HG03378 (cell line): Measurements from ENCODE around the gene IFT88.

Source experiments
- ATAC-seq: cut with Tn5 transposase; IDR thresholded peaks from one replicate; pipeline ENCODE4 v1.9.1; 2021; ENCODE audit warnings: mild to moderate bottlenecking, moderate library complexity; ENCODE audit not compliant: unreplicated experiment

Gene IFT88

DNA sequence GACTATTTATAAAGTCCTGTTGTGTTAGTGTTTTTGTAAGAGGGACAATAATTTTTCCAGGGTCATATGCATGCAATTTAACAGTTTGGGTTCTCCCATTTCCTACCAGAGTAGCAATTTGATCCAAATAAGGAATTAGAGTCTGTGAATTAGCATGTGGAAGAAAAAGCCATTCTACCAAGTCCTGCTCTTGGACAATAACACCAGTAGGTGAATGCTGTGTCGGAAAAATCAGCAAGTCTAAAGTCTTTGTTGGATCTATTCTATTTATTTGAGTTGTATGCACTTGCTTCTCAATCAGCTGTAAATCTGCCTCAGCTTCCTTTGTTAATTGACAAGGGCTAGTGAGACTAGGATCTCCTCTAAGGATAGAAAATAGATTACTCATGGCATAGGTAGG lies 115.1 kb downstream of the IFT88 start:
- no peak for ATAC-seq

DNA sequence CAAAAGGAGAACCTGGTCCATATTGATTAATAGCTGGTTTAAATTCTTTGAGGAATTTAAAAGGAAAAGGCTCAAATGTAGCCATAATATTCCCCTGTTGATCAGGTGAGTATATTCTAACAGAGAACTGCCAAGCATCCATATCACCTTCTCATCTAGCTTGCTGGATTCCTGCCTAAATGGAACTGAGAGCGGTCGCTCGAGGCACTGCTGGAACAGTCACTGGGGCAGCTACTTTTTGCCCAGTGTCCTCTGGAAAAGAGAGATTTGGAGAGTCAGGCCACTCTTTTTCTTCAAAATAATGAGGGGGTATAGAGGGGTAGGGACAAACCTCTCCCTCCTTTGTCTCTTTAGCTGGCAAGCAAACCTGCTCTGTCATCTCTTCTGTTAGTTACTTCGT lies 117.1 kb downstream of the IFT88 start:
- ATAC-seq = no peak

- ATAC-seq = no peak
Measured at GRCh38 chr13:20684546-20684945, 117.6 kb downstream of the IFT88 start.

DNA sequence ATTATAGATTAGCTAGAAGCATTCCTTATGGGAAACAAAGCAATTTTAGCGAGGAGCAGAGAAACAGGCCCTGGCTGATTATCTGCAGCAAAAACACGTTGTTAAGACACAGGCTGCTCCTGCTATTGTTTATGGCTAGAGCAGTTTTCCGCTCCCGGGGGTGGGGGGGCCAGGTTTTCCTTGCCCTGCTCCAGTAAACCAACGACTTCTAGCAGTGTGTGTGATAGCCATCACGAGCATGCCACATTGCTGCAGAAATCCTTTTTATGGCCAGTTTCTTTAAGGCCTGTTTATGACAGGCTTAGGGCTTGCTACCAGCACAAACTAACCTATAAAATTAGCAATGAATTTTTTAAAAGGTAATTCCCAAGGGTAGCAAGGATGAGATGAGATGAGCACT lies 118.1 kb downstream of the IFT88 start:
- no peak for ATAC-seq

DNA sequence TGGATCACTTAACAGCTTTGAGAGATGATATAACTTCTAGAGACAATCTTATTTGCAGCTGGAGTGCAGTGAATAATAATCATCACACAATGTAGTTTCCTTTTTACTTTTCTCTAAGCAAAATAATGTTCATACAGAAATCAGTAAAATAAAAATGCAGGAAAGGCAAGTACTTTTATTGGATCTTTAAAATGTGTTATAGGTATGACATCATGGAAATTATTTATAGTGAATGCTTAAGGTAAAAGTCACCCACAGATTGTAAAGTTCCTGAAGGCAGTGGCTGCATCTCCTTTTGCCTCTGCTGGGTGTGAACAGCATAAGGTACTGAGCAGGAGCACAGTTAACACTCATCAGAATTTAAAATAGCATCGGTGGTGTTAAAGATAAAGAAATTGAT lies 119.2 kb downstream of the IFT88 start:
- no peak for ATAC-seq

- ATAC-seq = no peak
Measured at GRCh38 chr13:20686863-20687579, 120.1 kb downstream of the IFT88 start.

- no peak for ATAC-seq
Measured at GRCh38 chr13:20689291-20689690, 122.3 kb downstream of the IFT88 start.

DNA sequence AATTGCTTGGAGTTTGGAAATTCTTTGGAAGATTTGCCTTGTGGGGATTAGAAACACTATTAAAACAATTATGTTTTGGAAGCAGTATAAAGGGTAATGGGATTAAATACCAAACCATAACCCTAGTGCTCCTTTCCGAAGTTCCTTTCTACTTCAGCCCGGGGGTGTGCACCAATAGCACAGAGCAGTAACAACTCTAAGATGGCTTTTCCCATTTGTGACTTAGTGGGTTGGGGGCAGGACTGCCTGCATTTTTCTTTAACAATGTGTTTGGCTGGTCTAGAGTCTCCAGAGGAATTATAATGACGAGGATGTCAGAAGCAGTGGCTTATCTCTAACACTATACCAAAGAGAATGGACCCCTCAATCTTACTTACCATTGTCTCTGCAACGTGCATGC lies 124.7 kb downstream of the IFT88 start:
- no peak for ATAC-seq

DNA sequence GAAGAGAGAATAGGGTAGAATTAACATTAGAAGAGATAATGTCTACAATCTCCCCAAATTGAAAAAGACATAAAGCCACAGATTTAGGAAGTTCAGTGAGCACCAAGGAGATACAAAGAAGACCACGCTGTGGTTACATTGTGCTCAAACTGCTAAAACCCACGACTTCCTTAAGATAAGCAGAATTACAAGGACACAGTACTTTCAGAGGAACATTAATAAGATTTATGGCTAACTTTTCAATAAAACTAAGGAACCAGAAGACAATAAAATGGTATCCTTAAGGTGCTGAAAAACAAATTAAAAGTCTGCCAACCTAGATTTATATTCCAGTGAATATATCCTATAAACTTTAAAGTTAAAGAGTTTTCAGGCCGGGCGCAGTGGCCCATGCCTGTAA lies 129.1 kb downstream of the IFT88 start:
- ATAC-seq = no peak

DNA sequence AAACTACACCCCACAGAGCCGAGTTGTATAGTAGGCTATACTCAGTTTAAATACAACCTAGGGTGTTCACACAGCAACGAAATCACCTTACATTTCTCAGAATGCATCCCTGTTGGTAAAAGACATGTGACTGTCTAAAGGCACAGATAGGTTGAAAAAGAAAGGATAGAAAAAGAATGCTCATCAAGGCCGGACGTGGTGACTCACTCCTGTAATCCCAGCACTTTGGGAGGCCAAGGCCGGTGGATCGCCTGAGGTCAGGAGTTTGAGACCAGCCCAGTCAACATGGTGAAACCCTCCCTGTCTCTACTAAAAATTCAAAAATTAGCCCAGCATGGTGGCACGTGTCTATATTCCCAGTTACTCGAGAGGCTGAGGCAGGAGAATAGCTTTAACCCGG lies 132.8 kb downstream of the IFT88 start:
- no peak for ATAC-seq

DNA sequence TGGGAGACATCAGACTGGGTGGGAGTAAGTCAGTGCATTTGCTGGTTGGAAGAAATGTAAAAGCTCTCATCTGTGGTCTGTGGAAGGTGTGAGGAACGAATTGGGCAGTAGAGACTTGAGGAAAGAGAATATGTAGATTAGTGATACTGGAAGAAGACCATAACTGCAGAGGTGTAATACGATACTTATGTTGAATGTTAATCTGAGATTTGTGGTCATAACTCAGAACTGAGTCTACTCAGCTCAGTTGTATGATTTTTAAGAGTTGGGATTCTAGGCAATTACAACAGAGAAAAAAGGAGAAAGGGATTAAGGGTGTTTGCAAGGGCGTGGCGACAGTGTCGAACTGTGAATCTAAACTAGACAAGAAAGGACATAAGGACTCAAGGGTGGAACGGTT lies 133.3 kb downstream of the IFT88 start:
- no peak for ATAC-seq

DNA sequence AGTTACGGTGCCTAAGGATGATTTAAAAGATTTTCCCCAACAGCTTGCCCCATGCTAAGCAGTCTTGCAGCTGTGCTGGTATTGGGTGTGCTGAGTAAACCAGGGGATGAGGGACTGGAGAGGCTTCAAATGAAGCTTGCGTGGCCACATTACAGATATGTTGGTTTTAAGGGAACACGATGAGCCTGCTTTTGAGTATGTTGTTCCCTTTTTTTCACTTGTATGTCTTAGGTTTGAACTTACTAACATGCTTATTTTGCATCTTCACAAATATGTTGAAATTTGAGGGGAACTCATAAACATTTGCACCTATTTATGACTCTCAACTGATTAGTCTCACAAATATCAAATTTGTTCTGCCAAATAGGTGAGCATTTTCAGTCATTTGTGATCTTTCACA lies 134.5 kb downstream of the IFT88 start:
- no peak for ATAC-seq

- no peak for ATAC-seq
Measured at GRCh38 chr13:20702530-20702914, 135.6 kb downstream of the IFT88 start.

GRCh38 chr13:20702915-20703779 lies 136.2 kb downstream of the IFT88 start, which contains the start of gene IL17D:
TSS of gene IL17D (plus strand) at chr13:20703699. CDS start at chr13:20704002, 303 bp downstream.
- ATAC-seq = peak; percentile 3

DNA sequence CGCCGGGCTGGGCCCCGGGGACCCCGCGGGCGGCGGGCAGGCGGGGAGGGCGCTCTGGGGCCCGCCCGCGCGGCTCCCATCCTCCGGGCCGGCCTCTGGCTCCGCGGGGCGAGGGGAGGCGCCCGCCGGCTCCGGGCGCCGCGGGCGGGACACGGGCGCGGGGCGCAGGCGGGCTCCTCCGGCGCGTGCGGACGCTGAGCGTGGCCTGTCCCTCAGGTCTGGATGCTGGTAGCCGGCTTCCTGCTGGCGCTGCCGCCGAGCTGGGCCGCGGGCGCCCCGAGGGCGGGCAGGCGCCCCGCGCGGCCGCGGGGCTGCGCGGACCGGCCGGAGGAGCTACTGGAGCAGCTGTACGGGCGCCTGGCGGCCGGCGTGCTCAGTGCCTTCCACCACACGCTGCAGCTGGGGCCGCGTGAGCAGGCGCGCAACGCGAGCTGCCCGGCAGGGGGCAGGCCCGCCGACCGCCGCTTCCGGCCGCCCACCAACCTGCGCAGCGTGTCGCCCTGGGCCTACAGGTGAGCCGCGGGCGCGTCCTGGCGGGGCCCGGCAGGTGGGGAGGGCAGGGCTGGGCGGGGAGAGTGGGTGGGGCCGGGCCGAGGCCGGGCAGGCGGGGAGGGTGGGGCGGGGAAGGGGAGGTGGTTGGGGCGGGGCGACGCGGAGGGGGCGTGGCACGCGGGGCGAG lies 137.0 kb downstream of the IFT88 start:
- ATAC-seq = peak; percentile 64

DNA sequence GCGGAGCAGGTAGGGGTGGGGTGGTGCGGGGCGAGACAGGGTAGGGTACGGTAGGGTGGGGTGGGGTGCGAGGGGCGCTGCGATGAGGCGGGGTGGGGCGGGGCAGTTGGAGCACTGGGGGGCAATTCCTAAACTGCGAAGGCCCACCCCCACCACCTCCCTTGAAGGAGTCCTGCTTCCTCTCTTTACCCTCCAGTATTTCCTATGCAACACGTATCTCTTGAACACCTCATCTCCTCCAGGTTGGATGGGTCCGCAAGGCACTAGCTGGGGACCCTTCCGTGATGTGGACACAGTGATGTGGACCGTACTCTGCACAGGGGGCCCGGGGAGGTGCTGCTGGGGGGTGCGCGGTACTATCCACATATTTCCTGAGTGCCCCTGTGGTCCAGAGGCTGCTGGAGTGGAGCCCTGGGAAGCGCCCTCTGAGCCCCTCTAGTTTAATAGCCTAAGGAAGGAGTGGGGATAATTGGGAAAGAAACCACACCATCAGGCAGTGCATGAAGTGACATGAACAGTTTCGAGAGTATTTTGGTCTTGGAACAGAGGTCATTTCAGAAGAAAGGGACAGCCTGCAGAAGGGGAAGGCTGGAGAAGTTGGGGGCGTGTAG lies 137.6 kb downstream of the IFT88 start:
- ATAC-seq = no peak

DNA sequence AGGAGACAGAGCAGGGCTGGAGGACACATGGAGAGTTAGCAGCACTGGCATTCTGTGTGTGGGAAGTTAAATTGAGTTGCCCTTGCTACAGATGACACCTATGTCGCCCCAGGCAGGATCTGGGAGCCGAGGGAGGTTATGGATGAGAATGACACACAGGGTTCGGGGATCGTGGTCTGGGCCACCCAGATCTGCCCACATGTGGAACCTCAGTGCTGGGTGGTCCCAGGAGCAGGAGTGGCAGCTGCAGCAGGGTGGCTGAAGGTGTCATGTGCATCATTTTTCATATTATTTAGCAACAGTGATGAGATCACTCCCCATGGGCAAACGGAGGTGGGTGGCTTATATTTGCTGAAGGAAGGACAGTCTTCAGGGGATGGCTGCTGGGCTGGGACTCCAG lies 139.7 kb downstream of the IFT88 start:
- no peak for ATAC-seq

DNA sequence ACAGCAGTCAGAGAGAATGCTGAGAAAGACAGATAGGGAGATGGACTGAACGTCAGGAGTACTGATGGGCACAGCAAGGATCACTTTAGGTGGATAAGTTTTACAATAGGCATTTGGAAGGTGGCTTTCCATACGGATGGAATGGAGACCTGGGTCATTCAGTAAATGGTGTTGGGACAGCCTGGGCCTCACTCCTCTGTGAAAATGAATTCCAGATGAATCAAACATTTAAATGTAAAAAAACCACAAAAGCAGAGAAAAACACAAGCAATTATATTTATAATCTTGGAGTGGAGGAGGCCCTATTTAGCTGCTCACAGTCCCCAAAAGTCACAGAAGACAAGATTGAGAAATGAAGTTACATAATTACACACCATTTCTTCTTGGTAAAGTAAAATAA lies 141.3 kb downstream of the IFT88 start:
- ATAC-seq = no peak

DNA sequence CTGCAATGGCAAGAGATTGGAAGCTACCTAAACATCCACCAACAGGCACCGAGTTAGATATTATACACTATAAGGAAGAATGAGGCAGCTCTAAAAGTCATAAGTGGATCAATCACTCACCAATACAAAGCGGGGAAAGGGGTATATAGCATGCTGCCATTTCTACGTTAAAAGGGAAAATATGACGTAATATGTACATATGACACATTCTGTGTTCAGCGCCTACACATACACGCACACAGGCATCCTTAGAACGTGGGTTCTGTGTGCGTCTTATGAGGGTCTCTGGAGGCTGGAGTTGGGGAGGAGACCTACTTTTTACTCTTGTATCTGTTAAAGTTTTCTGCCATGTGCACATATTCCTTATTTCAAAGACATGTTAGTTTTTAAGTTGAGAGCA lies 142.4 kb downstream of the IFT88 start:
- ATAC-seq = no peak

DNA sequence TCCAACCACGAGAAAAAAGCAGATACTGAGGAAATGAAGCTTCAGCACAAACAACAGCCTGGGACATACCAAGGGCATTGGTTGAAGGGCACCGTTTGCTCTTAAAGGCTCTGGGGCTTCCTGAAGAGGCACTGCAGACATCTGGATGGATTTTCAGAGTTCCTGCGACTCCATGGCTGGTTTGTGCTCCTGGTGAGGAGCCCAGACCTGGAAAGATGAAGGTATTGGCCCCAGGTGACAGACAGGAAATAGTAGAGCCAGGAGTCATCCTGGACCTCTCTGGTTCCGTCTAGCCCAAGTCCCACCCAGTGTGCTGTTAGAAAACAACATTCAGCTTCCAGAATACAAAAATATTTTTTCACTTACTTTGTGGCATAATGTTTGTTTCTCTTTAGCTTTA lies 142.8 kb downstream of the IFT88 start:
- no peak for ATAC-seq

GRCh38 chr13:20711301-20712044 lies 144.5 kb downstream of the IFT88 start:
- ATAC-seq = no peak
